Fibroblast of skin of right quadriceps (primary cell): ENCODE results near the gene PTPRN2.
A peak's percentile ranks its signal among the peaks of the same experiment; 100 is the strongest.
"Not testable (repeated sequence)": the region's sequence is repeated elsewhere in the genome, so short reads cannot be mapped to it uniquely, and the experiment has no call there.

Source experiments
- DNase-seq: peaks from one replicate; pipeline ENCODE4 v3.0.0-alpha.2; 2013

Gene PTPRN2

GRCh38 chr7:157745721-157746709 is 841.6 kb downstream of the PTPRN2 start:
- DNase-seq: no peak

- DNase-seq: no peak
These were observed 842.6 kb downstream of the PTPRN2 start for GRCh38 chr7:157744786-157745601.

- DNase-seq: no peak
These were observed 843.7 kb downstream of the PTPRN2 start for GRCh38 chr7:157743781-157744525.

GRCh38 chr7:157740251-157740798 is 847.3 kb downstream of the PTPRN2 start:
- DNase-seq: no peak

- no peak for DNase-seq
These were observed 848.0 kb downstream of the PTPRN2 start for GRCh38 chr7:157739650-157740049.

DNA sequence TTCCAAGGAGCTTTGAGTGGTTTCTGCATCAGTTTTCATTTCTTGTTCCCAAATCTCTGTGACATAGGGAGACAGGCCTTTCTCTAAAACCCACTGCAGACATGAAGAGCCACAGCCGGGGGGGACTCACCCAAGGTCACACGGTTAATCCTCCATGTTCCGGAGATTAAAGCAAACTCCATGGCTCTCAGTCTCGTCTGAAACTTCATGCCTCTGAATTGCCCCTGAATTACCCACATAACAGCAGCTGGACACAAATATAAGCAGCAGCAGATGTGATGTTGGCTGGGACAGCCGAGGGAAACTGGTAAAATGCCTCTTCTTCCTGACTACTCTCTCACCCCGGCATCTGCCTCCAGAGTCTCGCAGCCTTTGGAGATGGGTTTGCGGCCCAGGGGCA is 848.6 kb downstream of the PTPRN2 start:
- DNase-seq: no peak

GRCh38 chr7:157738066-157738460 is 849.6 kb downstream of the PTPRN2 start:
- DNase-seq: peak; percentile 3

DNA sequence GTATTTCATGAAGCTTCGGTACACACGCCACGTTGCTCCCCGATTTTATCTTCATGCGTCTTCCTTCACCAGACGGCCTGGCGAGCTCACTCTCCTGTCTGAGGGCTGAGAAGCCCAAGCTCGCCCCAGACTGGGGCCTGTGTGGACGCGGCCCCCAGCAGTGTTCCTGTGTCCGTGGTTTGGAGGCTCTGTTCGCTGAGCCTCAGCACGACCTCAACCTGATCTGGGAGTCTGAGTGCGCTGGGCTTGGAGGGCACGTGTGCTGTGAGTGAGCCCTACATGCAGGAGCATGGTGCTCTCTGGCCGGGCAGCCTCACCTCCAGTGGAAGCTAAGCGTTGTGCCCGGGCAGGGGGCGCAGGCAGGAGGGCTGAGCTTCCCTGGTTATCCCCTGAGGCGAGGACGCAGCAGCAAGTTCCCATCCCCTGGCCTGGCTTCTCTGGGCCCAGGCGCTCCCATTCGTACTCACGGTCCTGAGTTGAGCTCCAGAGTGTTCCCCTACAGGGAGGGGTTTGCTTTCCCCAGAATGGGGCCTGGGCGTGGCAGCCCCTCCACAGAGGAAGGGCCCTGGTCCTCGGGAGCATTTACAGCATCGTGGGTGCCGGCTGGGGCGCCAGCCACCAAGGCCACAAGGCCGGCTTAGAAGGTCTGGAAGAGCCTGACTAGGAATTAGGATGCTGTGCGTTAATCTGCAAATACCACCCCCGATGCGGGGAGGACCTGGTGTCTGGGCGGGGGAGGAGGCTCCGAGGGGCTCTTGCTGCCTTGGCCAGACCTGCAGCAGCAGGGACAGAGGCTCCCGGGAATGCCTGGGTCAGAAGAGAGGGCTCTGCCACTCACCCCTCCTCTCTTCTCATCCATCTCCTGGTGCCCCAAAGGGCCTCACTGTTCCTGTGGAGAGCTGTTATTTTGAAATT is 850.2 kb downstream of the PTPRN2 start:
- DNase-seq: no peak

DNA sequence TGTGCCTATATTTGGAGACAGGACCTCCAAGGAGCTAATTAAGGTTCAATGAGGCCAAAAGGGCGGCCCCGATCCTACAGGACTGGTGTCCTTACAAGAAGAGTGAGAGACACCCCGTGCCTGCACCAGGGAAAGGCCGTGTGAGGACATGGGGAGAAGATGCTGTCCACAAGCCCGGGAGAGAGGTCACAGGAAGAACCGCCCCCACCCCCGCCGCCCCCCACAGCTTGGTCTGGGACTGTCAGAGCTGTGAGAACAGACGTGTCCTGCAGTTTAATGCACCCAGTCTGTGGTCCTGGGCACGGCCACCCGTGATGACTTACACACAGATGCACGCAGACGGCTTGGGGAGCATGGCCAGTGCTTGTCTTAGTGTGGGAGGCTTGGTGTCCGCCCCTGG is 851.3 kb downstream of the PTPRN2 start:
- DNase-seq: no peak

DNA sequence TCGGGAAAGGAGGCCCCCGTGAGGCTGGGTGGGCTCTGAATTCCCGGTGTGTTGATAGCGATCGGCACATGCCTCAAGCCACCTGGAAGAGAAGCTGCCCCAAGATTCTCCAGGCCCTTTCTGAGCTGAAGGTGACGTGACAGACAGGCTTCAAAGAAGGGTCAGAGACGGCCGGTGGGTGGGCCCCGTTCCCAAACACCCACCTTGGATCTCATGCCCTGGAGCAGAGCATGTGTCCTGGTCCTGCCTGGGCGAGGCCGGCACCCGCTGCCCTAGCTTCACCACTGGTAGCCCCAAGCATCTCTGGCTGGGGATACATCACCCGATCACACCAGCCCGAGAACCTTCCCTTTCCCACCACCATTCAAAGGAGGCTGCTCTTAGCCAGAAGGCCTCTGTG is 851.8 kb downstream of the PTPRN2 start:
- DNase-seq: no peak

- DNase-seq: no peak
These were observed 852.7 kb downstream of the PTPRN2 start for GRCh38 chr7:157734676-157735640.

DNA sequence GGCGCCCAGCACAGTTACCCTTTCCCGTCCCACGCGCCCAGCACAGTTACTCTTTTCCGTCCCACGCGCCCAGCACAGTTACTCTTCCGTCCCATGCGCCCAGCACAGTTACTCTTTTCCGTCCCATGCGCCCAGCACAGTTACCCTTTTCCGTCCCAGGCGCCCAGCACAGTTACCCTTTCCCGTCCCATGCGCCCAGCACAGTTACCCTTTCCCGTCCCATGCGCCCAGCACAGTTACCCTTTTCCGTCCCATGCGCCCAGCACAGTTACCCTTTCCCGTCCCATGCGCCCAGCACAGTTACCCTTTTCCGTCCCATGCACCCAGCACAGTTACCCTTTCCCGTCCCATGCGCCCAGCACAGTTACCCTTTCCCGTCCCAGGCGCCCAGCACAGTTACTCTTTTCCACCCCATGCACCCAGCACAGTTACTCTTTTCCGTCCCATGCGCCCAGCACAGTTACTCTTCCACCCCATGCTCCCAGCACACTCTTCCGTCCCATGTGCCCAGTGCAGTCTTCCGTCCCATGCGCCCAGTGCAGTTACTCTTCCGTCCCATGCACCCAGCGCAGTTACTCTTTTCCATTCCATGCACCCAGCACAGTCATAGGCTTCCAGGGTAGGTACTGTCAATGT is 853.7 kb downstream of the PTPRN2 start:
- DNase-seq: not testable (repeated sequence)

GRCh38 chr7:157731126-157731525 is 856.5 kb downstream of the PTPRN2 start:
- no peak for DNase-seq

DNA sequence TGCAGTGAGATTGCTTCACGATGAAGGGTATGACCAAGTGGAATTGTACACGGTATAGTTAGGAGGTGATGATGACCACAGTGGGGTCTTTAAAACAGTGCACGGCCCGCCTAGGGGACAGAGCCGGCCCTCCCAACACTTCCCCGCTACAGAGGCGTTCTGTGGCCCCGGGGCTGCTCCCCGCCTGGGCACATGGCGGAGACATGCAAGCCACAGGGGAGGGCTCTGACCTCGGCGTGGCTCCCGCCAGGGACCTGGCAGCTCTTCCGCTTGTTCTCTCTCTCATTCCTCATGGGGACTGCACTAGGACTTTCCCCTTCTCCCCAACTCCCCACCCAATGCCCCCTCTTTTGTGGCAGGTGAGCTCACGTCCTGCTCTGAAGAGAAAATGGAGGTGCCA is 857.0 kb downstream of the PTPRN2 start:
- DNase-seq: no peak

- DNase-seq: no peak
These were observed 858.1 kb downstream of the PTPRN2 start for GRCh38 chr7:157729566-157729965.

DNA sequence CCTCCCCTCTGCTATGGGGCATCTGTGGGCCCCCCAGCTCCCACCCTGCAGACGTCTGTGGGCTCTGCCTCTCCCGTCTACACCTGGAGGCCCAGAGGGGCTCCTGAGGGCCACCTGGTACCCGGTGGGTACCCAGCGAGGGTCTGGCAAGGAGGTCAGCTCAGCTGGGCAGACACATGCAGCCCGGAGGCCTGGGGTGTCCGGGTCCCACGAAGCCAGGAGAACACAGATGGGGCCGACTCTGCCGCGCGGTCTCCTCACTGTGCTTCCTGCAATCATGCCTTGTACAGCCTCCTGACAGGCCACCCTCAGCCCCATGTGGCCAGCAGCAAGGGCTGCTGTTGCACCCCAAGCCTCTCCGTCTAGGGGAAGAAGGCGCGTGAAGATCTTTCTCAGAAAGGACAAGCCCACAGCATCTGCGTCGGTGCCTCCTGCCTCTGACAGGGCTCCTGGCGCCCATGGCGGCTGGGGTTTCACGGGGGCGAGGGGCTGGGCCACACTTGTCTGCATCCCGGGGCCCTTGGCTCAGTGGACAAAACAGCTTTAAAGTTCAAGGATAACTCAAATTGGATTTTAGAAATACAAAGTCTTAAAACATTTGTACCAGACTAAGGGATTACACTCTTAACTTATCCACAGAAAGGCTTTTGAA is 859.5 kb downstream of the PTPRN2 start:
- no peak for DNase-seq

DNA sequence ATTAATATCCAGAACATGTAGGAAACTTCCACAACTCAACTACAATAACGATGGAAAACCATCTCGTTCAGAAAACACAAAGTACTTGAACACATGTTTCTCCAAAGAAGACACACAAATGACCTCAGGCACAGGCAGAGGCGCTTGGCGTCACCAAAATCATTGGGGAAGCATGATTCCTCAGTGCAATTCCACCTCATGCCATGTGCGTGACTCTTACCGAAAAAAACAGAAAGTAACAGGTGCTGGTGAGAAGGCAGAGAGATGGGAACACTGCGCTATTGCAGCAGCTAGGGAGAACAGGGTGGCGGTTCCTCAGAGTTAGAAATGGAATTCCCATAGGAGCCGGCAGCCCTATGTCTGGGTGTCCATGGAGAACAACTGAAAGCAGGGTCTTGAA is 860.9 kb downstream of the PTPRN2 start:
- DNase-seq: no peak

DNA sequence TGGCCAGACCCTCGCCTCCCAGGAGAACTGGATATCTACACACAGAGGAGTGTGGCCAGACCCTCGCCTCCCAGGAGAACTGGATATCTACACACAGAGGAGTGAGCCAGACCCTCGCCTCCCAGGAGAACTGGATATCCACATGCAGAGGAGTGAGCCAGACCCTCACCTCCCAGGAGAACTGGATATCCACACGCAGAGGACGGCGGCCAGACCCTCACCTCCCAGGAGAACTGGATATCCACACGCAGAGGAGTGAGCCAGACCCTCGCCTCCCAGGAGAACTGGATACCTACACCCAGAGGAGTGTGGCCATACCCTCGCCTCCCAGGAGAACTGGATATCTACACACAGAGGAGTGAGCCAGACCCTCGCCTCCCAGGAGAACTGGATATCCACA is 862.3 kb downstream of the PTPRN2 start:
- not testable (repeated sequence) for DNase-seq

DNA sequence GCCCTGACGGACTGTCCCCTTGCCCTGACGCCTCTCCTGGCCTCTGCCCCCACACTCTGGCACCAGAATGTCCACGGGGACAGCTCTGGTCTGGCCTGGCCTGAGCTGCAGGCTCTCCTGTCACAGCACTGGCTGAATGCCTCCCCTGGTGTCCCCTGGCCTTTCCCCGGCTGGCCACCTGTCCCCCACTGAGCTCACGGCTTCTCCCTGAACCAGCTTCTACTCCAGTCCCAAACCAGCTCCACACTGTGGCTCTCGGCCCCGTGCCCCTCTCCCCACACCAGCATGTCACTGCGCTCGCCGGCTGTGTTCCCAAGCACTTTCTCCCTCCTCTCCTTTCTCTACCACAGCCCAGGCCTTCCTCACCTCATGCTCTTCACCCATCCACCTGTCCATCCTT is 864.4 kb downstream of the PTPRN2 start:
- DNase-seq: no peak
